Left lung (tissue), 14 donors: ENCODE results near the gene CCNYL1. TPM values are rescaled to one million over a fixed set of nuclear protein-coding genes. Genes with fewer than 3 reads are reported as not detected.
A peak's percentile ranks its signal among the peaks of the same experiment; 100 is the strongest.

Experiments used
- ATAC-seq: fragments of 200-7000 bp; cut with Tn5 transposase; one replicate; pipeline ENCODE4 v1.9.1; 2020; ENCODE audit warnings: moderate library complexity
- DNase-seq, 4 donors: peaks; one replicate each; pipeline ENCODE4 v3.0.0-alpha.2; 2013 to 2020
- H3K27ac ChIP-seq, 2 donors: fragments of 200-600 bp; sonication (generic) in 1 of 2; one replicate each; pipeline versions ENCODE4 v1.5.0 to v1.8.0; 2020 to 2021
- H3K27me3 ChIP-seq, 2 donors: fragments of 200-600 bp; sonication (generic) in 1 of 2; one replicate each; pipeline versions ENCODE4 v1.5.0 to v1.8.0; 2020 to 2021
- H3K36me3 ChIP-seq, 2 donors: fragments of 200-600 bp; sonication (generic) in 1 of 2; one replicate each; pipeline versions ENCODE4 v1.5.0 to v1.8.0; 2020 to 2021
- H3K4me1 ChIP-seq, 2 donors: fragments of 200-600 bp; one replicate each; pipeline ENCODE4 v1.8.0; 2021
- H3K4me3 ChIP-seq, 2 donors: fragments of 200-600 bp; sonication (generic) in 1 of 2; one replicate each; pipeline versions ENCODE4 v1.5.0 to v1.8.0; 2020 to 2021; ENCODE audit warnings: mild to moderate bottlenecking in 1 of 2
- H3K9me3 ChIP-seq, 2 donors: fragments of 200-600 bp; sonication (generic) in 1 of 2; one replicate each; pipeline versions ENCODE4 v1.5.0 to v1.8.0; 2020 to 2021
- CTCF ChIP-seq, 2 donors: fragments of 200-600 bp; sonication (generic) in 1 of 2; IDR thresholded peaks; one replicate each; pipeline versions ENCODE4 v1.5.0 to v1.8.0; 2021; ENCODE audit warnings: antibody characterized with exemption in 2 of 2
- intact Hi-C, 2 donors: fragments of 100-400 bp; cut with DNase I; formaldehyde crosslinking; loops; one replicate each; pipeline versions ENCODE4 v1.11.2 to v1.14.2; 2022
- long read RNA-seq, 12 donors: library from polyadenylated mRNA in 2 of 12; unstranded in 2 of 12; transcript quantifications; one replicate each; pipeline ENCODE4 v2.0.0 and lab custom pipeline, GENCODE V29; 2019 to 2026
- polyA plus RNA-seq, 6 donors: library from polyadenylated mRNA; unstranded; fragments of 120-200 nt; gene quantifications; one replicate each; pipeline ENCODE4 v1.2.1, GENCODE V29; 2013; ENCODE audit not compliant: insufficient read length in 6 of 6
- total RNA-seq, 2 donors: library from RNA; stranded (reverse); fragmentation: NEBNext Ultra II Directional; extraction: Animal tissue kit (Norgen Biotek cat#: 25700); gene quantifications; one replicate each; pipeline ENCODE4 v1.2.1, GENCODE V29; 2021
- donor health status: DM: no; HTN: yes; CAD: no.
- donor health status: DM: no; HTN: no; CAD: no.

The CCNYL1 gene
- total RNA-seq, result 10 to 100 TPM; 20.6 to 33.2 TPM
- 10 to 100 TPM; 18.8 to 31.5 (median 24.2) TPM for polyA plus RNA-seq
- long read RNA-seq, donor 1, transcript CCNYL1-201 (10 exons, 3,767 nt), result major isoform, 6 of 6 reads
- long read RNA-seq, donor 1, partial matches to known transcripts, result 0 of 6 reads
- long read RNA-seq, donor 1, other reads (novel, unspliced or antisense), result 0 of 6 reads
- long read RNA-seq, donor 2, result 0 reads
- long read RNA-seq, donor 3, partial matches to known transcripts, result 0 of 1 reads
- long read RNA-seq, donor 3, other reads (novel, unspliced or antisense), result 0 of 1 reads
- long read RNA-seq, donor 4, partial matches to known transcripts, result 0 of 2 reads
- long read RNA-seq, donor 4, other reads (novel, unspliced or antisense), result 2 of 2 reads
- long read RNA-seq, donor 5, partial matches to known transcripts, result 0 of 3 reads
- long read RNA-seq, donor 5, other reads (novel, unspliced or antisense), result 0 of 3 reads
- long read RNA-seq, donor 6, partial matches to known transcripts, result 0 of 1 reads
- long read RNA-seq, donor 6, other reads (novel, unspliced or antisense), result 0 of 1 reads
- long read RNA-seq, donor 7, partial matches to known transcripts, result 0 of 1 reads
- long read RNA-seq, donor 7, other reads (novel, unspliced or antisense), result 0 of 1 reads
- long read RNA-seq, donor 8, partial matches to known transcripts, result 0 of 1 reads
- long read RNA-seq, donor 8, other reads (novel, unspliced or antisense), result 0 of 1 reads
- long read RNA-seq, donor 9, result 0 reads
- long read RNA-seq, donor 10, result 0 reads
- long read RNA-seq, donor 11, partial matches to known transcripts, result 0 of 1 reads
- long read RNA-seq, donor 11, other reads (novel, unspliced or antisense), result 0 of 1 reads
- long read RNA-seq, donor 12, partial matches to known transcripts, result 0 of 2 reads
- long read RNA-seq, donor 12, other reads (novel, unspliced or antisense), result 0 of 2 reads

- intact Hi-C loops, result no loop called here
- peak in 1 of 2 donors; percentile 61 for TF ChIP-seq CTCF (IDR thresholded peaks at IDR 0.05)
- H3K9me3 ChIP-seq, result no peaks in the 10 kb centered on the region
These were observed at the start of gene CCNYL1 for GRCh38 chr2:207710814-207711740. TSS of gene CCNYL1 (plus strand) at chr2:207711640. CDS start at chr2:207711897, 257 bp downstream.

GRCh38 chr2:207662203-207662602, 49.2 kb upstream of the CCNYL1 start:
- H3K36me3 ChIP-seq, result no peaks in the 10 kb centered on the region
- ATAC-seq (peak; percentile 65), DNase-seq (peak in 1 of 4 donors; percentile 48)

More at GRCh38 chr2:207710814-207711740, at the start of gene CCNYL1:
- H3K4me1 ChIP-seq, result peaks cover 0 to 28% of the 10 kb centered on the region in 2 donors
- ATAC-seq (peak; percentile 98), DNase-seq (peak; percentile 97 to 100 (median 100))
- H3K27me3 ChIP-seq, result no peaks in the 10 kb centered on the region
- peaks cover 0 to 3% of the 10 kb centered on the region in 2 donors for H3K36me3 ChIP-seq
- peak within 1 kb of the TSS; percentile 91 to 96 for H3K4me3 ChIP-seq
- peak within 1 kb of the TSS; percentile 89 to 91 for H3K27ac ChIP-seq

GRCh38 chr2:207663870-207664545, 47.4 kb upstream of the CCNYL1 start:
- Histone ChIP-seq H3K9me3 (no peaks in the 10 kb centered on the region), H3K27ac (no peak overlapping the region), H3K4me3 (no peak overlapping the region), H3K36me3 (no peaks in the 10 kb centered on the region), H3K27me3 (no peaks in the 10 kb centered on the region), H3K4me1 (no peaks in the 10 kb centered on the region)
- TF ChIP-seq CTCF (IDR thresholded peaks at IDR 0.05), result no peak
- intact Hi-C loops, result no loop called here
- DNase-seq (no peak), ATAC-seq (no peak)

More at GRCh38 chr2:207662203-207662602, 49.2 kb upstream of the CCNYL1 start:
- H3K27ac ChIP-seq, result peak overlapping the region in 1 of 2 donors; percentile 23
- no peak overlapping the region for H3K4me3 ChIP-seq
- intact Hi-C loops, result no loop called here
- H3K27me3 ChIP-seq, result no peaks in the 10 kb centered on the region
- no peaks in the 10 kb centered on the region for H3K9me3 ChIP-seq
- no peak for TF ChIP-seq CTCF (IDR thresholded peaks at IDR 0.05)
- no peaks in the 10 kb centered on the region for H3K4me1 ChIP-seq

- DNase-seq (no peak), ATAC-seq (no peak)
- Histone ChIP-seq H3K27me3 (no peaks in the 10 kb centered on the region), H3K27ac (no peak overlapping the region), H3K4me3 (no peak overlapping the region), H3K9me3 (no peaks in the 10 kb centered on the region), H3K36me3 (no peaks in the 10 kb centered on the region), H3K4me1 (no peaks in the 10 kb centered on the region)
- TF ChIP-seq CTCF (IDR thresholded peaks at IDR 0.05), result no peak
- intact Hi-C loops, result no loop called here
These were observed 40.6 kb upstream of the CCNYL1 start for GRCh38 chr2:207670887-207671286.
